DOHH2 (cell line): ENCODE results near the gene NEK10.

Source experiments
- H3F3A ChIP-seq: fragments of 200-600 bp; sonication (generic), shearing (Covaris generic); 2 replicates; pipeline ENCODE4 v1.6.0; 2016; ENCODE audit warnings: antibody characterized with exemption, mild to moderate bottlenecking; ENCODE audit not compliant: control insufficient read depth, insufficient read depth
- H3K27ac ChIP-seq: fragments of 200-600 bp; sonication (generic); 2 replicates; pipeline ENCODE4 v1.5.1; 2014; ENCODE audit warnings: low read depth, mild to moderate bottlenecking, low read length, moderate library complexity
- H3K27me3 ChIP-seq: fragments of 200-600 bp; sonication (generic); 2 replicates; pipeline ENCODE4 v1.6.1; 2014; ENCODE audit warnings: mild to moderate bottlenecking, low read length, mixed read lengths; ENCODE audit not compliant: control insufficient read depth
- H3K36me3 ChIP-seq: fragments of 200-600 bp; sonication (generic); 2 replicates; pipeline ENCODE4 v1.6.1; 2014; ENCODE audit warnings: mild to moderate bottlenecking, low read length, moderate library complexity, mixed read lengths; ENCODE audit not compliant: control insufficient read depth
- H3K4me1 ChIP-seq: fragments of 200-600 bp; sonication (generic); 2 replicates; pipeline ENCODE4 v1.6.1; 2014; ENCODE audit warnings: mild to moderate bottlenecking, low read length, mixed read lengths; ENCODE audit not compliant: control insufficient read depth
- H3K4me2 ChIP-seq: fragments of 200-600 bp; sonication (generic); 2 replicates; pipeline ENCODE4 v1.6.0; 2014; ENCODE audit warnings: mild to moderate bottlenecking, low read length, moderate library complexity
- H3K4me3 ChIP-seq: fragments of 200-600 bp; sonication (generic); 2 replicates; pipeline ENCODE4 v1.5.1; 2014; ENCODE audit warnings: mild to moderate bottlenecking, low read length, mixed read lengths
- H3K79me2 ChIP-seq: fragments of 200-600 bp; sonication (generic); 2 replicates; pipeline ENCODE4 v1.6.1; 2014; ENCODE audit warnings: mild to moderate bottlenecking, low read length, mixed read lengths; ENCODE audit not compliant: control insufficient read depth
- H3K9me2 ChIP-seq: fragments of 200-600 bp; sonication (generic); replicated peaks from 2 replicates; pipeline ENCODE4 v1.6.1; 2014; ENCODE audit warnings: mild to moderate bottlenecking, low read length, mixed read lengths; ENCODE audit not compliant: control insufficient read depth
- H3K9me3 ChIP-seq: fragments of 200-600 bp; sonication (generic); 2 replicates; pipeline ENCODE4 v1.6.1; 2014; ENCODE audit warnings: antibody characterized with exemption, low read length, mixed read lengths; ENCODE audit not compliant: control insufficient read depth, insufficient read depth
- H4K20me1 ChIP-seq: fragments of 200-600 bp; sonication (generic); 2 replicates; pipeline ENCODE4 v1.6.0; 2014; ENCODE audit warnings: low read depth, mild to moderate bottlenecking, antibody characterized with exemption, low read length, moderate library complexity; ENCODE audit not compliant: control insufficient read depth, insufficient read depth
- EZH2phosphoT487 ChIP-seq: fragments of 200-600 bp; sonication (generic); IDR thresholded peaks from 2 replicates; pipeline ENCODE4 v1.6.1; 2017; ENCODE audit warnings: borderline replicate concordance, mild to moderate bottlenecking, antibody characterized with exemption, low read length, moderate library complexity, mixed read lengths
- TF ChIP-seq, protein P1 (sequence below): fragments of 200-600 bp; sonication (generic); IDR thresholded peaks from one replicate; pipeline ENCODE4 v1.5.1; 2014; ENCODE audit warnings: antibody characterized with exemption, mild to moderate bottlenecking, low read depth, low read length; ENCODE audit not compliant: poor library complexity, severe bottlenecking

NEK10 gene

DNA sequence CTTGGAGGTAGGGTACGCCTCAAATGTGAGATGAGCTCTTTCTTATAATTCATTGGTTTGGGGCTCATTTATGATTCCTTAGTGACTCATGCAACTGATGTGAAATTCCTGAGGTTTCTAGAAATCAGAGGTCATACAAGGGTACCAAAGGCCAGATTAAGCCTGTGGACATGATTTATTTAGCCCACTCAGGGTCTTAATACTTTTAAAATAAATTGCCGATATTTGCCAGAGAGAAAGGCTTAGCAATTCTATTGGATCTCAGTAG lies 289.0 kb downstream of the NEK10 start:
- no peaks in the 10 kb centered on the region for H4K20me1 ChIP-seq

DNA sequence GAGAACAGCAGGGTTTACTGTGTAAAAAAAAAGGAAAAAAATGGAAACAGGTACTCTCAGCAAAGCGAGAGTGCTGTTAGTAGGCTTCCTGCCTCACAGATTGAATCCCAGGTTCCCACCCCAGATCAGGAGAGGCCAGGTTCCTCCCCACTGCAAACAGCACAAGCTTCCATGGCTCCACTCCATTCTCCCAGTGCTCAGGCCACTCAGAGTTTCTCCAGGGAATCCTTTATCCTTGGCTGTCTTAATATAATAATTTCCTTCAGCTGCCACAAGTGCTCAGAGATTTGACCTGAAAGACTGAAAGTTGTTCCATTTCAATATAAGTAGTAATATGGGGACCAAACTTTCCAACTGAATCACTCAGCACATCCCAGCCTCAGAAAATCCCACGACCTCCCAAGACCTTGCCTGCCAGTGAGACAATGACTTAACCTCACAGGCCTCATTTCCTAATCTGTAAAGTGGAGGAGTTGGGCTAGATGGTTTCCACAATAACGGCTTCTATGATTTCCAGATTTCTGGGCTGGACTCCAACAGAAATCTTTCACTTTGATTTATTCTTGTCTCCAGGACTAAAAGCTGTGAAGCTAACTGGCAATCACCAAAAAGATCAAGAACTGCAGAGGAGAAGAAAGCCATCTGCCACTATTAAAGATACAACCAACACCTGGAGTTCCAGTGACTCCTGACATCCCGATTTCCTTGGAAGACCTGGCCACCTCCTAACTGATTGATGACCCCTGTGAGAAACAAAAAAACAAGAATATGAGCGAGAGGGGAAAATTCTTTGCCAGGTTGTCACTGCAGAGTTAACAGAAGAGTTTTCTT lies 289.5 kb downstream of the NEK10 start:
- no peaks in the 10 kb centered on the region for H3K36me3 ChIP-seq
- H3K9me3 ChIP-seq, result no peaks in the 10 kb centered on the region
- no peak for TF ChIP-seq EZH2phosphoT487
- TF ChIP-seq, protein P1, sequence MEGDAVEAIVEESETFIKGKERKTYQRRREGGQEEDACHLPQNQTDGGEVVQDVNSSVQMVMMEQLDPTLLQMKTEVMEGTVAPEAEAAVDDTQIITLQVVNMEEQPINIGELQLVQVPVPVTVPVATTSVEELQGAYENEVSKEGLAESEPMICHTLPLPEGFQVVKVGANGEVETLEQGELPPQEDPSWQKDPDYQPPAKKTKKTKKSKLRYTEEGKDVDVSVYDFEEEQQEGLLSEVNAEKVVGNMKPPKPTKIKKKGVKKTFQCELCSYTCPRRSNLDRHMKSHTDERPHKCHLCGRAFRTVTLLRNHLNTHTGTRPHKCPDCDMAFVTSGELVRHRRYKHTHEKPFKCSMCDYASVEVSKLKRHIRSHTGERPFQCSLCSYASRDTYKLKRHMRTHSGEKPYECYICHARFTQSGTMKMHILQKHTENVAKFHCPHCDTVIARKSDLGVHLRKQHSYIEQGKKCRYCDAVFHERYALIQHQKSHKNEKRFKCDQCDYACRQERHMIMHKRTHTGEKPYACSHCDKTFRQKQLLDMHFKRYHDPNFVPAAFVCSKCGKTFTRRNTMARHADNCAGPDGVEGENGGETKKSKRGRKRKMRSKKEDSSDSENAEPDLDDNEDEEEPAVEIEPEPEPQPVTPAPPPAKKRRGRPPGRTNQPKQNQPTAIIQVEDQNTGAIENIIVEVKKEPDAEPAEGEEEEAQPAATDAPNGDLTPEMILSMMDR, result no peak

More for the DNA sequence above, 289.0 kb downstream of the NEK10 start:
- Histone ChIP-seq H3K79me2 (no peaks in the 10 kb centered on the region), H3K36me3 (no peaks in the 10 kb centered on the region), H3K27ac (no peak overlapping the region), H3K4me3 (no peak overlapping the region), H3K9me3 (no peaks in the 10 kb centered on the region), H3K4me1 (no peaks in the 10 kb centered on the region), H3K4me2 (no peak overlapping the region), H3F3A (no peaks in the 10 kb centered on the region), H3K9me2 (no peaks in the 10 kb centered on the region), H3K27me3 (no peaks in the 10 kb centered on the region)
- no peak for TF ChIP-seq EZH2phosphoT487
- TF ChIP-seq, protein P1, result no peak

DNA sequence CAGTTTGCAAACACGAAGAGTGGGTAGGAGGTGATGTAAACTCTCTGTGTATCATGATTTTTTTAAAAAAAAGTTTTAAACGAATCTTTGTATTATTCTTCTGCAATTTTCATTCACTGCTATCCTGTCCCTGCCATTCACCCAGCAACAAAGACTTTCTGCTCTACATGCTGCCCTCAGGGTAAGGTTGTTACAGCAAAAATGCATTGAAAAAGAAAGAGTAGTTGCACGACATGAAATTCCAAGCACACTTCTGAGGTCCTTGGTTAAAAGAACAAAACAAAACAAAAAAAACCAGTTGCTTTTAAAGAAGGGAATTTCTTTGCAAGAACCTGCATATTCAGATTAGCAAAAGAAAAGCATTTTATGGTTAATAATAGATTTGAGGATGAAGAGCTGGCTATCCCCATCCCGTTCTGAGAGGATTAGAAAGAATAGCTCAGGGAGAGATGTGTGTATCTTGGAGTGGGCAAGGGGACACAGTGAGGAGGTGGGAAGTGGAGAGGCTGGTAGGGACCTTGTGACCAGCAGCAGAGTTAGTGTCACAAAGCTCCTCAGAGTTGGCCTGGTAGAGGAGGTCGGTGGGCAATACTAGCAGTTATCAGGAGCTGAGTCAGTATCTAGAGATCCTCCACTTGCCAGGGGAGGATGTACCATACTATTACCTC lies 290.8 kb downstream of the NEK10 start:
- Histone ChIP-seq H3K9me3 (no peaks in the 10 kb centered on the region), H3F3A (no peaks in the 10 kb centered on the region), H3K4me1 (no peaks in the 10 kb centered on the region), H3K4me2 (no peak overlapping the region), H4K20me1 (no peaks in the 10 kb centered on the region), H3K36me3 (no peaks in the 10 kb centered on the region), H3K4me3 (no peak overlapping the region), H3K9me2 (no peaks in the 10 kb centered on the region), H3K27me3 (no peaks in the 10 kb centered on the region), H3K27ac (no peak overlapping the region), H3K79me2 (no peaks in the 10 kb centered on the region)
- TF ChIP-seq, protein P1, result no peak
- TF ChIP-seq EZH2phosphoT487, result no peak

More for the DNA sequence above, 289.5 kb downstream of the NEK10 start:
- no peak overlapping the region for H3K4me3 ChIP-seq
- H3F3A ChIP-seq, result no peaks in the 10 kb centered on the region
- no peaks in the 10 kb centered on the region for H3K79me2 ChIP-seq
- H3K4me1 ChIP-seq, result no peaks in the 10 kb centered on the region
- no peaks in the 10 kb centered on the region for H3K9me2 ChIP-seq
- H3K27ac ChIP-seq, result no peak overlapping the region
- H3K4me2 ChIP-seq, result no peak overlapping the region
- H4K20me1 ChIP-seq, result no peaks in the 10 kb centered on the region
- H3K27me3 ChIP-seq, result no peaks in the 10 kb centered on the region
